Fibroblast of the aortic adventitia (primary cell): ENCODE data around the gene AFM. TPM values are rescaled to one million over a fixed set of nuclear protein-coding genes. Genes with fewer than 3 reads are reported as not detected.

Experiments used
- DNase-seq: peaks from one replicate; pipeline ENCODE4 v3.0.0-alpha.2; 2010; ENCODE audit warnings: low read depth
- H3K4me3 ChIP-seq: 2 replicates; pipeline ENCODE4 v1.5.1; 2011; ENCODE audit warnings: low read depth, mild to moderate bottlenecking, control low read depth, low read length, moderate library complexity
- CTCF ChIP-seq: IDR thresholded peaks from 2 replicates; pipeline ENCODE4 v1.5.1; 2011; ENCODE audit warnings: mild to moderate bottlenecking, low read length, control low read depth, inconsistent platforms; ENCODE audit not compliant: insufficient read depth
- total RNA-seq: library from RNA; depleted of rRNA; stranded (reverse); fragments of >200 nt; gene quantifications from 2 replicates; pipeline ENCODE4 v1.2.3, GENCODE V29; 2012; ENCODE audit warnings: low replicate concordance

The AFM gene
- total RNA-seq, 1 donor = not detected

GRCh38 chr4:73468170-73468569 lies 13.4 kb upstream of the AFM start:
- no peak overlapping the region for H3K4me3 ChIP-seq
- TF ChIP-seq CTCF = no peak
- no peak for DNase-seq

GRCh38 chr4:73470728-73471127 lies 10.8 kb upstream of the AFM start:
- DNase-seq = no peak
- no peak for TF ChIP-seq CTCF
- no peak overlapping the region for H3K4me3 ChIP-seq

DNA sequence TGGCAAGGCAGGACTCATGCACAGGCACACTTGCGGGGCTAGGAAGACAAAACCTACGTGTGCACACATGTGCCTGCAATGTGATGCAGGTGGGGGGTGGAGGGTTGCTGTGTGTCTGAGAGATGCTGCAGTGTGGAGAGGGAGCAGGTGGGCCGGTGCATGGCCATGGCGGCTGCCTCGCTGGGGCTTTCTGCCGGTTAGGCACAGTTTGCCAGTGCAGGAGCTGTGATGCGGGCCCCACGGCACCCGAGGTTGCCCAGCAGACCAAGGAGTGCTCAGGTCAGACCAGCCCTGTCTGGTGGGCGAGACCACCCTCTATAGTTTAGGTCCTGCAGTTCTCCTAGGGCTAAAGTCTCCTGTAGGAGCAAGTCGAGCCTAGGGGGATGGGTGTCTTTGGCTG lies 4.4 kb upstream of the AFM start:
- TF ChIP-seq CTCF = no peak
- no peak for DNase-seq
- H3K4me3 ChIP-seq = no peak overlapping the region

DNA sequence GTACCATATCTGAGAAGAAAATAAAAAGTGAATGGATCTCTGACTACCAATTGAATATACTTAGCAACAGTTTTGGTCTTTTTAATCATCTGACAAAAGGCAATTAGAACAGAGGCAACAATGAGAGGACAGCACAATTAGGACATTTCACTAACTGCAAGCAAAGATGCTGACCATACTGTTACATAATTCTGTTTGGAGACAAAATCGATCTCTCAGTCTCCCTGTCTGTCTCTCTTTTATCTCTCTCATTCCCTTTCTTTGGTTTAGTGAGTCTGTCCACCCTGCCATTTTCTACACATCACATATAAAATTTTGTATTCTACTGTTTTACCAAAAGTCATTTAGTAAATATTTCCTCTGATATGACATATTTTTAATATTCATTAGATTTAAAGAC lies 2.2 kb upstream of the AFM start:
- TF ChIP-seq CTCF = no peak
- no peak overlapping the region for H3K4me3 ChIP-seq
- DNase-seq = no peak

DNA sequence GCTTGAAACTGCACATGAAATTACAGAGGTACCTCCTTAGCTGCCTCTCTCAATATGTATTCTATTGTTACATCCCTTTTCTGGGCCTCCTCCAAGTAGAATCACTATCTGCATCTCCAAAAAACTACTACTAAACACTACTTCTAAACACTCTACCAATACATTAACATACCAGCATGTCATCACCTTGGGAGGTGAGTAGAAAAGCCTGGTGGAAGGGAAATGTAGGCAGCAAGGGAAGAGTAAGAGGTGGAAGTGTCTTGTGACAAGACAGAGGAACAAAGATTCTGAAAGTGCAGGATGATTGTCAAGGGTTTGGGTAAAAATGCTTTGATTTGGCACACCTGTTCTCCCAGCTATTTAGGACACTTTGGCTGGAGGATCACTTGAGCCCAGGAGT lies 3.5 kb downstream of the AFM start:
- no peak overlapping the region for H3K4me3 ChIP-seq
- no peak for DNase-seq
- no peak for TF ChIP-seq CTCF

GRCh38 chr4:73485596-73485995 lies 4.1 kb downstream of the AFM start:
- no peak overlapping the region for H3K4me3 ChIP-seq
- TF ChIP-seq CTCF = no peak
- no peak for DNase-seq

GRCh38 chr4:73486497-73486896 lies 5.0 kb downstream of the AFM start:
- H3K4me3 ChIP-seq = no peak overlapping the region
- no peak for DNase-seq
- no peak for TF ChIP-seq CTCF
